Measurements from ENCODE around the gene PAQR4. TPM values are rescaled to one million over a fixed set of nuclear protein-coding genes. Genes with fewer than 3 reads are reported as not detected.
A peak's percentile ranks its signal among the peaks of the same experiment; 100 is the strongest.

PAQR4 gene
- total and polyA plus RNA-seq, 2 of the 13 experiments (the other 11 are each of a cell fraction or from before 2014, with no cell fraction given) = 15.9 to 24.8 TPM

DNA sequence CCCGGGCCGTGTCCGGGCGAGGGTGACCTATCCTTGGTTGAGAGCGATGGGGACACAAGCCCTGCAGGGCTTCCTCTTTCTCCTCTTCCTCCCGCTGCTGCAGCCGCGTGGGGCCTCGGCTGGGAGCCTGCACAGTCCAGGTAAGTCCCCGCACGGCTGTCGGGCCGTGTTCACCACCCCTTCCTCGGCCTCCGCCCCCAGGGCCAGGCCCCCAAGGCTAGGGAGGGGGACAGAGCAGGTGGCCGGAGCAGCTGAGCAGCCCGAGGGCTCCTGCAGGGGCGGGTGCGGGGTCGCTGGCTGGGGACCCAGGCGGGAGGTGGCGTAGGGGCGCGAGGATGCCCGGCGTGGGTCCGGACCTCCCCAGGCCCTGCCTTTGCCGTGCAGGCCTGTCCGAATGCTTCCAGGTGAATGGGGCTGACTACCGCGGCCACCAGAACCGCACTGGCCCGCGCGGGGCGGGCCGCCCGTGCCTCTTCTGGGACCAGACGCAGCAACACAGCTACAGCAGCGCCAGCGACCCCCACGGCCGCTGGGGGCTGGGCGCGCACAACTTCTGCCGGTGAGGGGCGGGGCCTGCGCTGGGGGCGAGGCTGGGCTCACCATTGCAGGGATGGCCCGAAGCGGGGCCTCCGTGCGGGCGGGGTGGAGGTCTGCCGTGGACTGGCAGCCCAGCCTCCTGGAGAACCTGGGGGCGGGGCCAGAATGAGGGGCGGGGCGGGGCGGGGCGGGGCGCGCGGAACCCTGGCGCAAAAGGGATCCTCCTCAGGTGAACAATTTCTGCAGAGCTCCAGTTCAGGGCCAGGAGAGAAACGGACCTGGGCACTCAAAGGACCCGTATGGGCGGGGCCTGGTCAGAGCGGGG lies 4.4 kb upstream of the PAQR4 start (continued):
- TF ChIP-seq, protein P1, sequence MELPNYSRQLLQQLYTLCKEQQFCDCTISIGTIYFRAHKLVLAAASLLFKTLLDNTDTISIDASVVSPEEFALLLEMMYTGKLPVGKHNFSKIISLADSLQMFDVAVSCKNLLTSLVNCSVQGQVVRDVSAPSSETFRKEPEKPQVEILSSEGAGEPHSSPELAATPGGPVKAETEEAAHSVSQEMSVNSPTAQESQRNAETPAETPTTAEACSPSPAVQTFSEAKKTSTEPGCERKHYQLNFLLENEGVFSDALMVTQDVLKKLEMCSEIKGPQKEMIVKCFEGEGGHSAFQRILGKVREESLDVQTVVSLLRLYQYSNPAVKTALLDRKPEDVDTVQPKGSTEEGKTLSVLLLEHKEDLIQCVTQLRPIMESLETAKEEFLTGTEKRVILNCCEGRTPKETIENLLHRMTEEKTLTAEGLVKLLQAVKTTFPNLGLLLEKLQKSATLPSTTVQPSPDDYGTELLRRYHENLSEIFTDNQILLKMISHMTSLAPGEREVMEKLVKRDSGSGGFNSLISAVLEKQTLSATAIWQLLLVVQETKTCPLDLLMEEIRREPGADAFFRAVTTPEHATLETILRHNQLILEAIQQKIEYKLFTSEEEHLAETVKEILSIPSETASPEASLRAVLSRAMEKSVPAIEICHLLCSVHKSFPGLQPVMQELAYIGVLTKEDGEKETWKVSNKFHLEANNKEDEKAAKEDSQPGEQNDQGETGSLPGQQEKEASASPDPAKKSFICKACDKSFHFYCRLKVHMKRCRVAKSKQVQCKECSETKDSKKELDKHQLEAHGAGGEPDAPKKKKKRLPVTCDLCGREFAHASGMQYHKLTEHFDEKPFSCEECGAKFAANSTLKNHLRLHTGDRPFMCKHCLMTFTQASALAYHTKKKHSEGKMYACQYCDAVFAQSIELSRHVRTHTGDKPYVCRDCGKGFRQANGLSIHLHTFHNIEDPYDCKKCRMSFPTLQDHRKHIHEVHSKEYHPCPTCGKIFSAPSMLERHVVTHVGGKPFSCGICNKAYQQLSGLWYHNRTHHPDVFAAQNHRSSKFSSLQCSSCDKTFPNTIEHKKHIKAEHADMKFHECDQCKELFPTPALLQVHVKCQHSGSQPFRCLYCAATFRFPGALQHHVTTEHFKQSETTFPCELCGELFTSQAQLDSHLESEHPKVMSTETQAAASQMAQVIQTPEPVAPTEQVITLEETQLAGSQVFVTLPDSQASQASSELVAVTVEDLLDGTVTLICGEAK (IDR thresholded peaks at IDR 0.05) = no peak
- TF ChIP-seq, protein P1 (CRISPR knock-in tag; IDR thresholded peaks at IDR 0.05) = peak; percentile 18; the same call in 1 of the 2 replicates
- TF ChIP-seq, protein P2, sequence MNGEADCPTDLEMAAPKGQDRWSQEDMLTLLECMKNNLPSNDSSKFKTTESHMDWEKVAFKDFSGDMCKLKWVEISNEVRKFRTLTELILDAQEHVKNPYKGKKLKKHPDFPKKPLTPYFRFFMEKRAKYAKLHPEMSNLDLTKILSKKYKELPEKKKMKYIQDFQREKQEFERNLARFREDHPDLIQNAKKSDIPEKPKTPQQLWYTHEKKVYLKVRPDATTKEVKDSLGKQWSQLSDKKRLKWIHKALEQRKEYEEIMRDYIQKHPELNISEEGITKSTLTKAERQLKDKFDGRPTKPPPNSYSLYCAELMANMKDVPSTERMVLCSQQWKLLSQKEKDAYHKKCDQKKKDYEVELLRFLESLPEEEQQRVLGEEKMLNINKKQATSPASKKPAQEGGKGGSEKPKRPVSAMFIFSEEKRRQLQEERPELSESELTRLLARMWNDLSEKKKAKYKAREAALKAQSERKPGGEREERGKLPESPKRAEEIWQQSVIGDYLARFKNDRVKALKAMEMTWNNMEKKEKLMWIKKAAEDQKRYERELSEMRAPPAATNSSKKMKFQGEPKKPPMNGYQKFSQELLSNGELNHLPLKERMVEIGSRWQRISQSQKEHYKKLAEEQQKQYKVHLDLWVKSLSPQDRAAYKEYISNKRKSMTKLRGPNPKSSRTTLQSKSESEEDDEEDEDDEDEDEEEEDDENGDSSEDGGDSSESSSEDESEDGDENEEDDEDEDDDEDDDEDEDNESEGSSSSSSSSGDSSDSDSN (CRISPR knock-in tag; IDR thresholded peaks at IDR 0.05) = peak; percentile 54
- TF ChIP-seq ZNF251 (CRISPR knock-in tag; IDR thresholded peaks at IDR 0.05) = no peak
- TF ChIP-seq ZMAT3 (CRISPR knock-in tag; conservative IDR thresholded peaks at IDR 0.05) = no peak
- TF ChIP-seq ZNF546 (CRISPR knock-in tag; conservative IDR thresholded peaks at IDR 0.05) = no peak
- no peak for TF ChIP-seq NAIF1 (CRISPR knock-in tag; IDR thresholded peaks at IDR 0.05; ENCODE audit: borderline replicate concordance)
- TF ChIP-seq SALL1 (CRISPR knock-in tag; IDR thresholded peaks at IDR 0.05) = 0 out of 2 replicates have a peak, but pooled peaks have one; percentile 31
- TF ChIP-seq GABPB1 (CRISPR knock-in tag; IDR thresholded peaks at IDR 0.05) = peak; percentile 48; the same call in 1 of the 2 replicates
- 0 out of 2 replicates have a peak, but pooled peaks have one; percentile 12 for TF ChIP-seq MYC (CRISPR knock-in tag; IDR thresholded peaks at IDR 0.05; ENCODE audit: borderline replicate concordance)
- 0 out of 2 replicates have a peak, but pooled peaks have one; percentile 27 for TF ChIP-seq ZNF225 (CRISPR knock-in tag; IDR thresholded peaks at IDR 0.05)
- peak; percentile 43; the same call in 1 of the 2 replicates for TF ChIP-seq SP4 (CRISPR knock-in tag; IDR thresholded peaks at IDR 0.05)
- TF ChIP-seq, protein P3, sequence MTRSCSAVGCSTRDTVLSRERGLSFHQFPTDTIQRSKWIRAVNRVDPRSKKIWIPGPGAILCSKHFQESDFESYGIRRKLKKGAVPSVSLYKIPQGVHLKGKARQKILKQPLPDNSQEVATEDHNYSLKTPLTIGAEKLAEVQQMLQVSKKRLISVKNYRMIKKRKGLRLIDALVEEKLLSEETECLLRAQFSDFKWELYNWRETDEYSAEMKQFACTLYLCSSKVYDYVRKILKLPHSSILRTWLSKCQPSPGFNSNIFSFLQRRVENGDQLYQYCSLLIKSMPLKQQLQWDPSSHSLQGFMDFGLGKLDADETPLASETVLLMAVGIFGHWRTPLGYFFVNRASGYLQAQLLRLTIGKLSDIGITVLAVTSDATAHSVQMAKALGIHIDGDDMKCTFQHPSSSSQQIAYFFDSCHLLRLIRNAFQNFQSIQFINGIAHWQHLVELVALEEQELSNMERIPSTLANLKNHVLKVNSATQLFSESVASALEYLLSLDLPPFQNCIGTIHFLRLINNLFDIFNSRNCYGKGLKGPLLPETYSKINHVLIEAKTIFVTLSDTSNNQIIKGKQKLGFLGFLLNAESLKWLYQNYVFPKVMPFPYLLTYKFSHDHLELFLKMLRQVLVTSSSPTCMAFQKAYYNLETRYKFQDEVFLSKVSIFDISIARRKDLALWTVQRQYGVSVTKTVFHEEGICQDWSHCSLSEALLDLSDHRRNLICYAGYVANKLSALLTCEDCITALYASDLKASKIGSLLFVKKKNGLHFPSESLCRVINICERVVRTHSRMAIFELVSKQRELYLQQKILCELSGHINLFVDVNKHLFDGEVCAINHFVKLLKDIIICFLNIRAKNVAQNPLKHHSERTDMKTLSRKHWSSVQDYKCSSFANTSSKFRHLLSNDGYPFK (CRISPR knock-in tag; IDR thresholded peaks at IDR 0.05; ENCODE audit: borderline replicate concordance) = 0 out of 2 replicates have a peak, but pooled peaks have one; percentile 20
